IPS-20b (cell line): ENCODE measurements around the gene LIG3.

Experiments
- H3K27ac ChIP-seq: one replicate; pipeline ENCODE4 v1.5.1; 2013; ENCODE audit warnings: low read length
- H3K27me3 ChIP-seq: 2 replicates; pipeline ENCODE4 v1.6.1; 2013; ENCODE audit warnings: mild to moderate bottlenecking, low read length, inconsistent platforms; ENCODE audit not compliant: insufficient read depth
- H3K36me3 ChIP-seq: 2 replicates; pipeline ENCODE4 v1.6.1; 2013; ENCODE audit warnings: low read depth, mild to moderate bottlenecking, inconsistent platforms, low read length, moderate library complexity; ENCODE audit not compliant: insufficient read depth
- H3K4me1 ChIP-seq: 2 replicates; pipeline ENCODE4 v1.6.1; 2013; ENCODE audit warnings: mild to moderate bottlenecking, control low read depth, inconsistent platforms, low read length, moderate library complexity; ENCODE audit not compliant: insufficient read depth
- H3K4me3 ChIP-seq: 2 replicates; pipeline ENCODE4 v1.5.1; 2013; ENCODE audit warnings: mild to moderate bottlenecking, low read length, inconsistent platforms
- H3K9ac ChIP-seq: 2 replicates; pipeline ENCODE4 v1.6.1; 2013; ENCODE audit warnings: low read depth, mild to moderate bottlenecking, inconsistent platforms, low read length, moderate library complexity
- H3K9me3 ChIP-seq: 2 replicates; pipeline ENCODE4 v1.6.1; 2013; ENCODE audit warnings: mild to moderate bottlenecking, low read depth, low read length, inconsistent platforms; ENCODE audit not compliant: insufficient read depth

LIG3 gene

DNA sequence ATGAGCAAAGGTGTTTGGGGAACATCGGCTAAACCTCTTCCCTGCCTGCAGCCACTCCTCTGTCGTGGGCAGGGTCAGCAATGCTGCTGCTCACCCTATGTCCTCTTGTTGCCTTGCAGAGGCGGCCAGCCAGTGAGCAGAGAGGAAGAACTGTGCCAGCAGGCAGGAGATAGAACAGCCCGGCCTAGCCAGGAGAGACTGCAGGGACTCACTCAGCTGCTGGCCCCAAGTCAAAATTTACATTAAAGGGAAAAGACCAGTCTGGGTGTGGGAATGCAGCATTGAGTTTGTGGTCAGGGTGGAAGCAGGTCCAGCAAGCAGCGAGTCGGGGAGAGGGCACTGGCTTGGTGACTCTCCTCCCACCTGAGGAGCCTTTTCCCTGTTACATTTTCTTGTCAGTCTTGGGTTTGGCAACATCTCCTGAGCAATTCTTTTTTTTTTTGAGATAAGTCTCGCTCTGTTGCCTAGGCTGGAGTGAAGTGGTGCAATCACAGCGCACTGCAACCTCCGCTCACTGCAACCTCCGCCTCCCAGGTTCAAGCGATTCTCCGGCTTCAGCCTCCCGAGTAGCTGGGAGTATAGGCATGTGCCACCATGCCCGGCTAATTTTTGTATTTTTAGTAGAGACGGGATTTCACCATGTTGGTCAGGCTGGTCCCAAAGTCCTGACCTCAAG is 22.7 kb downstream of the LIG3 start:
- no peaks in the 10 kb centered on the region for H3K4me1 ChIP-seq
- peaks cover 98% of the 10 kb centered on the region for H3K36me3 ChIP-seq
- H3K4me3 ChIP-seq = no peak overlapping the region
- no peaks in the 10 kb centered on the region for H3K27me3 ChIP-seq
- H3K9me3 ChIP-seq = no peaks in the 10 kb centered on the region
- no peak overlapping the region for H3K27ac ChIP-seq
- no peak overlapping the region for H3K9ac ChIP-seq

DNA sequence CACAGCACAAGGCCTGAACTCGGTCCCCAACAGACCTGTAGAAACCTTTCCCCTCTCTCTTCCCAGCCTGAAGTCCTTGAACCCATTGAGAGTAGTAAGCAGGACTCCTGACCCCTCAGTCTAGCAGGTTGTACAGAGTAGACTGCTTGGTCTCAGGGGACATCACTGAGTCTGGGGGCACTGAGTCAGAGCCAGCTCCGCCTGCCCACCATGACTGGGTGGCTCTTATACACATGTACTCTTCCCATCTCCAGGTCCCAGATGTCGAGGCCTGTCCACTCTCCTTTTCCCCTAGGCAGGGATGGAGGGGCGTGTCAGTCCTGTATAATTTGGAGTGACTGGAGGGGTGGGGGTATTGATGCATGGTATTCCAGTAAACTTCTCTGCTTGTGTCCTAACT is 23.5 kb downstream of the LIG3 start:
- peaks cover 94% of the 10 kb centered on the region for H3K36me3 ChIP-seq
- no peak overlapping the region for H3K4me3 ChIP-seq
- H3K9ac ChIP-seq = no peak overlapping the region
- H3K27me3 ChIP-seq = no peaks in the 10 kb centered on the region
- H3K27ac ChIP-seq = no peak overlapping the region
- no peaks in the 10 kb centered on the region for H3K9me3 ChIP-seq
- no peaks in the 10 kb centered on the region for H3K4me1 ChIP-seq

DNA sequence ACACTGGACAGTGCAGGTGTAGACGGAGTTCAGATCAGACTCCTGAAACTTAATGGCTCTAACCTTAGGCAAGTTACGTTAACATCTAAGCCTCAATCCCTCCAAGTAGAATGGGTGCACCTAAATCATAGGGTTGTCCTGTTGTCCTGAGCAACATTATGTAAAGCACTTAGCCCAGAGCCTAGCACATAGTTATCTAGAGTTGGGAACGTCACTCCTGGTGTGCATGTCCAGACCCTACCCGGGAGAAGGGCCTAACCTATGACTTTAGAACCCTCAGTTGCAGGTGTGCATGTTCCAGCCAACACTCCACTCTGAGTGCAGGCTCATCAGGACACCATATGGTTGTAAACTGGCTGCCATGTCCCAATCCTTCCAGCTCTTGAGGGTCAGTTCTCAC is 26.0 kb downstream of the LIG3 start:
- Histone ChIP-seq H3K4me3 (no peak overlapping the region), H3K9ac (no peak overlapping the region), H3K4me1 (0 out of 2 replicates have a peak, but pooled peaks cover 5% of the 10 kb centered on the region), H3K27ac (no peak overlapping the region), H3K36me3 (peaks cover 69% of the 10 kb centered on the region), H3K27me3 (no peaks in the 10 kb centered on the region), H3K9me3 (no peaks in the 10 kb centered on the region)

DNA sequence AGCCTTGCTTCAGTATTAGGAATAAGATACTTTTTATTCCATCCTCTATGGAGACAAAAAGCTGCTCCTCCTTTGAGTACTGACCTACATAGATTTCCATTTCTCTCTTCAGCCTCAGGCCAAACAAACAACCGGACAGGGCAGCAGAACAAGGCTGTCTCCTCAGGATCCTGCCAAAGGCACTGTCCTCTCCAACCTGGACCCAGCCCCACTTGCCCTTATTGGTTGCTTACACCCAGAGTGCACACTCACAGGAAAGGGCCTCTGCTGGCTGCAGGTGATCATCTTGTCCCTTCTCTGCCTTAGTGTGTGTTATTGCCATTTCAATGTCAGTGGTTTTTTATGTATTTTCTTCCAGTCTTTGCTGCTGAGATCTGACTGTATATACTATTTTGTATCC is 26.6 kb downstream of the LIG3 start:
- H3K27ac ChIP-seq = no peak overlapping the region
- peaks cover 68% of the 10 kb centered on the region for H3K36me3 ChIP-seq
- no peaks in the 10 kb centered on the region for H3K9me3 ChIP-seq
- H3K27me3 ChIP-seq = no peaks in the 10 kb centered on the region
- no peak overlapping the region for H3K9ac ChIP-seq
- 0 out of 2 replicates have a peak, but pooled peaks cover 5% of the 10 kb centered on the region for H3K4me1 ChIP-seq
- no peak overlapping the region for H3K4me3 ChIP-seq

DNA sequence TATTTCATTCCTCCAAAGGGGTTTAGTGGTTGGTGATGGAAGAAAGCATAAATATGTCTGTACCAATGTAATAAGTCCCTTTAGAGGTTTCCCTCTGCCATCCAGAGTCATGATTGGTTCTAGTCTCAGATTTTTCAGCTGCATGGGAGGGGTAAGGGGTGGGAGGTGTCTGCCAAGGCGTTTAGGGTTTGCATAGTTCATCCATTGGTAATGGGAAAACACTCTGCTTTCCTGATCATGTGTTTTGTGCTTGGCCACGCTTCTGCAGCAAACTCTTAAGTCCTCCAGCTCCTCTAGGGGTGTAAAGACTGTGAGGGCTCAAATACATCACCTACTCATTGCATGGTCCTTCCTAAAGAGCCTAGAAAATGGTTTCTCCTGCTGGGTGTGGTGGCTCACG is 29.8 kb downstream of the LIG3 start:
- Histone ChIP-seq H3K36me3 (peaks cover 42% of the 10 kb centered on the region), H3K9ac (no peak overlapping the region), H3K9me3 (no peaks in the 10 kb centered on the region), H3K27me3 (no peaks in the 10 kb centered on the region), H3K4me1 (0 out of 2 replicates have a peak, but pooled peaks cover 5% of the 10 kb centered on the region), H3K4me3 (no peak overlapping the region), H3K27ac (no peak overlapping the region)

DNA sequence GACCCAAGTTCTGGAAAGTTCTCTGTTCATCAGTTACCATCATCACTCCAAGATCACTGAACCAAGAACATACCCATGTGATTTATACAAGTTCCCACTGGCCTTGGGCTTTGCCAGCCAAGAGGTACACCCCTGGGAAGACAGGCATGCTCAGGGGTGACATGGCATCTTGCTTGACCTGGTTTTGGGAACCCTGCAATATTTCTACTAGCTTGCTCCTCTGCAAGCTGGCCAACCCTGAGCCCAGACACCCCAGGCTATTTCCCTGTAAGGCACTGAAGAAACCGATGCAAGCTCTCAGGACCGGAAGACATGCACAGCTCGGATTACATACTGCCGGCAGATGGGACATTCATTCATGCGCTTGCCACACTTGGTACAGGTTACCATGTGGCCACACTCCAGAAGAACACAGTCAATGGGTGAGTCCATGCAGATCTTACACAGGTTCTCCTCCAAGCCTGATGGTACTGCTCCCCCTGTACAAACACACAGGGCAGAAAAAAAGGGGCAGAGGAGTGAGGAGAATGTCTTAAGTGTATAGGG is 31.4 kb downstream of the LIG3 start:
- no peaks in the 10 kb centered on the region for H3K9me3 ChIP-seq
- peaks cover 42% of the 10 kb centered on the region for H3K36me3 ChIP-seq
- H3K27ac ChIP-seq = no peak overlapping the region
- no peak overlapping the region for H3K9ac ChIP-seq
- H3K4me1 ChIP-seq = 0 out of 2 replicates have a peak, but pooled peaks cover 5% of the 10 kb centered on the region
- no peak overlapping the region for H3K4me3 ChIP-seq
- no peaks in the 10 kb centered on the region for H3K27me3 ChIP-seq

DNA sequence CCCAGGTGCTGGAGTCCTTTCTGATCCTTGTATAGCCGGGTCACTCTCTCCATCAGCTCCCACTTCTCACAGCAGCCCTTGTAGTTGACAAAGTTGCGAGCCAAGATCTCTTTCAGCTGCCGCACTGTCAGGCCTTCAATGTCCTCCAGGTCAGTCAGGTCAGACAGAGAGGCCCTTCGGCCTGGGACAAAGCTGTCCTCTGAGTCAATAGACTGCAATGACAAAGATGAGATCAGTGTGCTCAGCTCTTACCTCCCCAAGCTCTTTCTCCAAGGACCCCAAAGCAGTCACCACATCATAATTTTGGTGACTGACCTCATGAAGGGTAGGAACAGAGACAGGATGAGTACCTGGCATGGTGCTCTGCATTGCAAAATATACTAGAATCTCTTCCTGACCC is 36.1 kb downstream of the LIG3 start:
- peaks cover 30% of the 10 kb centered on the region for H3K36me3 ChIP-seq
- H3K9ac ChIP-seq = no peak overlapping the region
- no peaks in the 10 kb centered on the region for H3K9me3 ChIP-seq
- no peak overlapping the region for H3K27ac ChIP-seq
- no peaks in the 10 kb centered on the region for H3K27me3 ChIP-seq
- no peak overlapping the region for H3K4me3 ChIP-seq
- H3K4me1 ChIP-seq = no peaks in the 10 kb centered on the region

DNA sequence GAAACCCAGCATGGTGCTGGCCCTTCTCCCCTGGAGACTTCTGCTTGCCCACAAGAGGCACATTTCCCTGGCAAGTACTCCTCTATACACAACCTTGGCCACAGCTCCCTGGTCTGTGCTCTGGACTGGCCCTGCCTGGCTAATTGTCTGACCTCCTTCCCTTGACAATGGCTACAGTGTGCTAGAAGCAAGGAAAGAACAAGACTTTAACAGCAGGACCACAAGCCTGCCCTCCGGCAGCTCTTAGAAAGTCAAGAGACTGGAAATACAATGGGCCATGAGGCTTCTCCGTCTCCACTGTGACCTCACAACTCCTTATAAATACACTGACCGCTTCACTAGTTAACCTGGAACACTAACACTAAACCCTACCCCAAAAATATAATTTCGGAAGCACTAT is 36.7 kb downstream of the LIG3 start:
- no peaks in the 10 kb centered on the region for H3K9me3 ChIP-seq

DNA sequence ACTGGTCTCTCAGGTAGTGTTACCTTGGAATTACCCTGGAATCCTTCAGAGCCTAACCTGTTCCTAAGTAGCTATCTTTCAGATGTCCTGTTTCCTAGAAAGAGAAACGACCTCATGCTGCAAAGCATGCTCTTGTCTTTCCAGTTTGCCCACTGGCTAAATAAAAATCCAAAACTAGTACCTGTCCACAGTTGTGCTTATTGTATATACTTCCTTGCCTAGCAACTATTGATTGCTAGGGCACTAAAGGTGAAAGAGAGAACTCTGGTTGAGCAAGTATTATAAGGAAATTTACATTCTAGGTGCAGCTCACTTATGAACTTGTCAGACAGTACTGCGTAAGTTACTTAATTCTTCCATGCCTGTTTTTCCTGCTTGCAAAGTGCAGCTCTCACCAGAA is 38.5 kb downstream of the LIG3 start:
- H3K36me3 ChIP-seq = peaks cover 23% of the 10 kb centered on the region
- no peak overlapping the region for H3K27ac ChIP-seq
- H3K4me1 ChIP-seq = no peaks in the 10 kb centered on the region

More for the DNA sequence above, 36.7 kb downstream of the LIG3 start:
- H3K9ac ChIP-seq = no peak overlapping the region
- no peaks in the 10 kb centered on the region for H3K27me3 ChIP-seq
- peaks cover 25% of the 10 kb centered on the region for H3K36me3 ChIP-seq
- H3K4me1 ChIP-seq = no peaks in the 10 kb centered on the region
- no peak overlapping the region for H3K27ac ChIP-seq
- H3K4me3 ChIP-seq = no peak overlapping the region

DNA sequence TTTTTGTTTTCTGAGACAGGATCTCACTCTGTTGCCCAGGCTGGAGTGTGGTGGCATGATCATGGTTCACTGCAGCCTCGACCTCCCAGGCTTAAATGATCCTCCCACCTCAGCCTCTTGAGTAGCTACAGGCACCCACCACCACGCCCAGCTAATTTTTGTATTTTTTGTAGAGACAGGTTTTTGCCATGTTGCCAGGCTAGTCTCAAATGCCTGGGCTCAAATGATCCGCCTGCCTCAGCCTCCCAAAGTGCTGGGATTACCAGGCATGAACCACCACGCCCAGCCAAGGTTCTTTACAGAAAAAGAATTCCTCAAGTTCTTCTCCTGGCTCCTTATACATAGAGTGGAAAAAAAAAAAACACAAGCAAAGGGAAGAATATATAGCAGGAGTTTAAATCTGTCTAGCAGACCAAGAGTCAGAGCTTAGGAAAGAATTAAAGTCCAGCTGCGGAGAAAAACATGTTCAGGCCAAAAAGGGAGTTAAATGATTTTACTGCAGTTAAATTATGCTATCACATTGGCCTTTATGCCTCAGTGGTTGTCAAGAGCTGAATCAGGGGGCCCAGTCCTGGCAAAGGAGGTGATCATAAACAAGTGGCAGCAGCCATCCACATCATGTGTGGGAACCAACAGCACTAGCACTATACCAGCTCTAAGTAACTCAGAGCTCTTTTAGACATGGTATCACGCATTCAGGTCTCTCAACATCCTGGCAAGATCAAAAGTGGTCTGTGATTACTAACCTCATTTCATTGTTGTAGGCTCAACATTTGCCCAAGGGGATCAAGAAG is 39.3 kb downstream of the LIG3 start:
- Histone ChIP-seq H3K27me3 (no peaks in the 10 kb centered on the region), H3K4me1 (no peaks in the 10 kb centered on the region), H3K27ac (no peak overlapping the region), H3K9me3 (no peaks in the 10 kb centered on the region), H3K36me3 (peaks cover 23% of the 10 kb centered on the region; the same call in 1 of the 2 replicates), H3K9ac (no peak overlapping the region), H3K4me3 (no peak overlapping the region)

More for the DNA sequence above, 38.5 kb downstream of the LIG3 start:
- Histone ChIP-seq H3K27me3 (no peaks in the 10 kb centered on the region), H3K4me3 (no peak overlapping the region), H3K9ac (no peak overlapping the region), H3K9me3 (no peaks in the 10 kb centered on the region)

DNA sequence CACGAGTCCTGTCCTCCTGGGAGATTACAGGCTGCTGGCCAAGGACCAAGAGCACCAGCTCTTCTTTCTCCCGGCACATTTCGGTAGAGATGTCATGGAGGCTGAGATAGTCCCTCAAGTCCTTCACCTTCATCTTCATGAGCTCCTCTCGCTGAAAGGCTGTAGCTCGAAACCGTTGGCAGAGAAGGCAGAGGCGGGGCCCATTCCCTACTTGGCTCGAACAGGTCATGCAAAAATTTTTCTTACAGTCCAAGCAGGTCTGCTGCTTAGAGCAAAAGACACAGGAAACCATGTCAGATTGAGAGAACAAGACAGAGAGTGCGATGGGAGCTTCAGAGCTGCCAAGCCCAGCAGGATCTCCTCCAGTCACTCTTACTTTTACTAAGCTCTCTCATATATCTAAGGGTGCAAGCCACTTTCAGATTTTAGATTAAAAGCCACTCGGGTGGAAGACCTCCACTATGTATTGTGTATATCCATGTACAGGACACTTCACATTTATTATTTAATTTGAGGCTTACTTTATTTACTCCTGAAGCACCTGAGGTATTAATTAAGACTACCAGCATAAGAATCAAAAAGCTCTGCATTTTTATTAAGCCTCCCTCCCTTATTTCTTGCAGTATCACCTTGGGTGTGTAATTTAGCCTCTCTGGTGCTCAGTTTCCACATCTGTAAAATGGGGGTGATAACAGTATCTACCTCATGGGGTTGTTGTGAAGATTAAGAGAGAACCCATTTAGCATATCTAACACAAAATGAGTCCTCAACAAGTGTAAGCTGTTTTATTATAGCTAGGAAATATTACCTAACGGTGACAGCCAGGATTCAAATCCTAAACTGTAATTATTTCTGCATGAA is 41.4 kb downstream of the LIG3 start:
- 0 out of 2 replicates have a peak, but pooled peaks cover 5% of the 10 kb centered on the region for H3K36me3 ChIP-seq
- no peak overlapping the region for H3K27ac ChIP-seq
- H3K9me3 ChIP-seq = no peaks in the 10 kb centered on the region
- no peaks in the 10 kb centered on the region for H3K4me1 ChIP-seq
- H3K9ac ChIP-seq = no peak overlapping the region
- no peaks in the 10 kb centered on the region for H3K27me3 ChIP-seq
- no peak overlapping the region for H3K4me3 ChIP-seq
